SK-N-SH (cell line): ENCODE measurements around the gene GUF1. TPM values are rescaled to one million over a fixed set of nuclear protein-coding genes. Genes with fewer than 3 reads are reported as not detected.

Experiments used
- CTCF ChIA-PET: fragments of 300-600, 350-600 bp; formaldehyde crosslinking; extraction: SDS; loops from one replicate; lab custom pipeline; 2021; lab: Yijun Ruan, JAX
- POLR2A ChIA-PET: fragments of 350-600 bp; sonication (Branson Sonifier 250); formaldehyde crosslinking; extraction: SDS; loops from one replicate; lab custom pipeline; 2020; ENCODE audit warnings: antibody characterized with exemption, inconsistent platforms; lab: Yijun Ruan, JAX
- DNase-seq: peaks from one replicate; pipeline ENCODE4 v3.0.0; 2012
- H2AFZ ChIP-seq: fragments of 200-600 bp; sonication (generic); 2 replicates; pipeline ENCODE4 v1.8.1; 2016; ENCODE audit warnings: antibody characterized with exemption, mild to moderate bottlenecking, low read depth
- H3F3A ChIP-seq: fragments of 200-600 bp; sonication (generic); replicated peaks from 2 replicates; pipeline ENCODE3; 2016; ENCODE audit warnings: antibody characterized with exemption, mild to moderate bottlenecking; ENCODE audit not compliant: insufficient read depth
- H3K27ac ChIP-seq, 2 experiments: fragments of 200-500 bp in 1 of 2; fragments of 200-600 bp in 1 of 2; sonication (Bioruptor generic) in 1 of 2; sonication (generic), shearing (Covaris generic) in 1 of 2; 2 replicates each; pipeline versions ENCODE4 v1.5.1 to v1.6.1; 2014 to 2016; ENCODE audit warnings: low read depth in 2 of 2, inconsistent platforms in 1 of 2, low read length in 1 of 2, mild to moderate bottlenecking in 1 of 2, mixed read lengths in 1 of 2
- H3K27me3 ChIP-seq: fragments of 200-600 bp; sonication (generic), shearing (Covaris generic); 2 replicates; pipeline ENCODE4 v1.6.1; 2016; ENCODE audit warnings: mixed run types; ENCODE audit not compliant: insufficient read depth
- H3K36me3 ChIP-seq, 2 experiments: fragments of 200-500 bp in 1 of 2; fragments of 200-600 bp in 1 of 2; sonication (Bioruptor generic) in 1 of 2; sonication (generic) in 1 of 2; replicated peaks in 1 of 2; 2 replicates each; pipeline versions ENCODE3 to v1.5.1; 2014 to 2016; ENCODE audit warnings: low read length in 1 of 2, mild to moderate bottlenecking in 1 of 2; ENCODE audit not compliant: insufficient read depth in 2 of 2, control insufficient read depth in 1 of 2
- H3K4me1 ChIP-seq, 2 experiments: fragments of 200-500 bp in 1 of 2; fragments of 200-600 bp in 1 of 2; sonication (Bioruptor generic) in 1 of 2; sonication (generic), shearing (Covaris generic) in 1 of 2; 2 replicates each; pipeline versions ENCODE4 v1.5.1 to v1.6.1; 2014 to 2016; ENCODE audit warnings: low read depth in 1 of 2, low read length in 1 of 2, mixed run types in 1 of 2; ENCODE audit not compliant: insufficient read depth in 2 of 2, control insufficient read depth in 1 of 2
- H3K4me2 ChIP-seq: fragments of 200-600 bp; sonication (generic), shearing (Covaris generic); 2 replicates; pipeline ENCODE4 v1.6.1; 2017; ENCODE audit warnings: mixed run types
- H3K4me3 ChIP-seq, 2 experiments: fragments of 200-500 bp in 1 of 2; fragments of 200-600 bp in 1 of 2; sonication (Bioruptor generic) in 1 of 2; sonication (generic), shearing (Covaris generic) in 1 of 2; 2 replicates each; pipeline versions ENCODE4 v1.5.1 to v1.8.1; 2014 to 2016; ENCODE audit warnings: low read depth in 2 of 2, inconsistent platforms in 1 of 2, low read length in 1 of 2, mild to moderate bottlenecking in 1 of 2, mixed read lengths in 1 of 2, moderate library complexity in 1 of 2
- H3K79me2 ChIP-seq: fragments of 200-600 bp; sonication (generic); 2 replicates; pipeline ENCODE4 v1.8.1; 2017; ENCODE audit warnings: mild to moderate bottlenecking; ENCODE audit not compliant: insufficient read depth
- H3K9ac ChIP-seq: fragments of 200-600 bp; sonication (generic); 2 replicates; pipeline ENCODE4 v1.6.1; 2017; ENCODE audit warnings: mixed run types
- H3K9me2 ChIP-seq: fragments of 200-600 bp; sonication (generic); 2 replicates; pipeline ENCODE4 v1.6.1; 2017; ENCODE audit warnings: mixed run types
- H3K9me3 ChIP-seq: fragments of 200-600 bp; sonication (generic); 2 replicates; pipeline ENCODE4 v1.6.1; 2017; ENCODE audit warnings: mixed run types, mild to moderate bottlenecking, moderate library complexity
- H4K20me1 ChIP-seq: fragments of 200-600 bp; sonication (generic); 2 replicates; pipeline ENCODE4 v1.6.1; 2017; ENCODE audit warnings: mild to moderate bottlenecking, mixed run types; ENCODE audit not compliant: insufficient read depth
- CHD2 ChIP-seq: fragments of 150-350 bp; IDR thresholded peaks from 2 replicates; pipeline ENCODE4 v1.6.1; 2018; ENCODE audit warnings: low read length; ENCODE audit not compliant: partially characterized antibody
- ELF1 ChIP-seq: IDR thresholded peaks from 2 replicates; pipeline ENCODE4 v1.4.0; 2012
- EZH2phosphoT487 ChIP-seq: fragments of 200-600 bp; sonication (generic); IDR thresholded peaks from 2 replicates; pipeline ENCODE4 v1.6.1; 2017; ENCODE audit warnings: low read depth, mixed run types, mild to moderate bottlenecking, antibody characterized with exemption, moderate library complexity, borderline replicate concordance
- FOSL2 ChIP-seq: IDR thresholded peaks from 2 replicates; pipeline ENCODE4 v1.4.0; 2012; ENCODE audit warnings: low read depth, mild to moderate bottlenecking, moderate library complexity, borderline replicate concordance
- FOXJ3 ChIP-seq: sonication (generic); formaldehyde crosslinking; IDR thresholded peaks from 2 replicates; pipeline ENCODE4 v1.5.1; 2020; ENCODE audit warnings: mild to moderate bottlenecking, missing genetic modification reagents
- GABPA ChIP-seq: IDR thresholded peaks from 2 replicates; pipeline ENCODE4 v1.4.0; 2012; ENCODE audit warnings: low read depth, mild to moderate bottlenecking
- JUND ChIP-seq: IDR thresholded peaks from 2 replicates; pipeline ENCODE4 v1.4.0; 2012
- MEF2A ChIP-seq: IDR thresholded peaks from 2 replicates; pipeline ENCODE4 v1.4.0; 2012; ENCODE audit warnings: low read depth, borderline replicate concordance
- MXI1 ChIP-seq: IDR thresholded peaks from 2 replicates; pipeline ENCODE4 v1.6.1; 2012; ENCODE audit warnings: mild to moderate bottlenecking, low read depth, low read length, improper control_type of control experiment
- RCOR1 ChIP-seq: fragments of 150-350 bp; IDR thresholded peaks from 2 replicates; pipeline ENCODE4 v1.6.1; 2017; ENCODE audit warnings: antibody characterized with exemption, low read length
- RFX5 ChIP-seq: IDR thresholded peaks from 2 replicates; pipeline ENCODE4 v1.6.1; 2012; ENCODE audit warnings: mild to moderate bottlenecking, improper control_type of control experiment, low read length
- RXRA ChIP-seq: IDR thresholded peaks from 2 replicates; pipeline ENCODE4 v1.4.0; 2012; ENCODE audit warnings: low read depth, mild to moderate bottlenecking, borderline replicate concordance
- SIN3A ChIP-seq: IDR thresholded peaks from 2 replicates; pipeline ENCODE4 v1.6.1; 2012; ENCODE audit warnings: low read depth, mild to moderate bottlenecking, low read length, moderate library complexity, borderline replicate concordance
- SMC3 ChIP-seq: IDR thresholded peaks from 2 replicates; pipeline ENCODE4 v1.6.1; 2012; ENCODE audit warnings: low read depth, low read length, improper control_type of control experiment
- TCF12 ChIP-seq: IDR thresholded peaks from 2 replicates; pipeline ENCODE4 v1.4.0; 2012
- YY1 ChIP-seq: IDR thresholded peaks from 2 replicates; pipeline ENCODE4 v1.4.0; 2012; ENCODE audit warnings: low read depth, mild to moderate bottlenecking
- ZBTB33 ChIP-seq: IDR thresholded peaks from 2 replicates; pipeline ENCODE4 v1.4.0; 2012; ENCODE audit warnings: low read depth, borderline replicate concordance
- WGBS: methylation state at CpG from one replicate; pipeline ENCODE4 v1.1.6; 2017; ENCODE audit warnings: low lambda C conversion rate; 5-methylcytosine and 5-hydroxymethylcytosine counted together
- polyA plus RNA-seq, 3 experiments: library from polyadenylated mRNA; depleted of rRNA; stranded (reverse); fragments of >200 nt; gene quantifications; 2 replicates each; pipeline ENCODE4 v1.2.3, GENCODE V29; 2012
- TF ChIP-seq, protein P1 (sequence below): fragments of 150-350 bp; IDR thresholded peaks from 2 replicates; pipeline ENCODE4 v1.6.1; 2017; ENCODE audit warnings: antibody characterized with exemption, low read length, low read depth, borderline replicate concordance

Gene GUF1
- polyA plus RNA-seq, 1 of the 3 experiments (the other 2 are of a cell fraction), result 6.3 TPM

GRCh38 chr4:44632733-44633132, 45.5 kb upstream of the GUF1 start:
- DNase-seq, result no peak
- no peak overlapping the region for H3K9ac ChIP-seq
- CTCF ChIA-PET, result interaction anchor here (0.6 to 0.8 kb wide), 2 partner anchors 15 to 1501 kb away, joined by 3 read pairs; no protein-coding TSS in a partner anchor

DNA sequence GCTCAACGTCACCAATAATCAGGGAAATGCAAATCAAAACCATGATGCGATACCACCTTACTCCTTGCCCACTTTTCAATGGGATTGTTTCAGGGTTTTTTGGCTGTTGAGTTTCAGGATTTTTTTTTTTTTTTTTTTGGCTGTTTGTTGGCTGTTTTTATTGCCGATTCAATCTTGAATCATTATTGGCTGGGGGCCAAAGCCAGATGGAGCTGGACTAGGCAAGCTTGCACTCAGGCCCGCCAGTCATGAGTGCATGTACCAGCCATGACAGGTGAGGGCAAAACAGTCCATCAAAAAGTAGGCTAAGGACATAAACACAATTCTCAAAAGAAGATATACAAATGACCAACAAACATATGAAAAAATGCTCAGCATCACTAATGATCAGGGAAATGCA, 40.1 kb upstream of the GUF1 start:
- H3K9me2 ChIP-seq, result no peaks in the 10 kb centered on the region
- H2AFZ ChIP-seq, result no peak overlapping the region
- H3K4me1 ChIP-seq, result no peaks in the 10 kb centered on the region
- no peaks in the 10 kb centered on the region for H3K9me3 ChIP-seq
- CTCF ChIA-PET, result no interaction called here
- TF ChIP-seq MEF2A (no peak), GABPA (no peak), RXRA (no peak), RFX5 (no peak), SIN3A (no peak), SMC3 (no peak), CHD2 (no peak)
- TF ChIP-seq, protein P1, sequence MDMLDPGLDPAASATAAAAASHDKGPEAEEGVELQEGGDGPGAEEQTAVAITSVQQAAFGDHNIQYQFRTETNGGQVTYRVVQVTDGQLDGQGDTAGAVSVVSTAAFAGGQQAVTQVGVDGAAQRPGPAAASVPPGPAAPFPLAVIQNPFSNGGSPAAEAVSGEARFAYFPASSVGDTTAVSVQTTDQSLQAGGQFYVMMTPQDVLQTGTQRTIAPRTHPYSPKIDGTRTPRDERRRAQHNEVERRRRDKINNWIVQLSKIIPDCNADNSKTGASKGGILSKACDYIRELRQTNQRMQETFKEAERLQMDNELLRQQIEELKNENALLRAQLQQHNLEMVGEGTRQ, result no peak
- 26% methylated on average over 4 of the region's 4 CpGs for WGBS
- H3K4me3 ChIP-seq, result no peak overlapping the region
- H3K79me2 ChIP-seq, result no peaks in the 10 kb centered on the region
- no peak overlapping the region for H3K27ac ChIP-seq
- no peaks in the 10 kb centered on the region for H3K36me3 ChIP-seq
- no peak overlapping the region for H3K9ac ChIP-seq
- no peaks in the 10 kb centered on the region for H3F3A ChIP-seq
- H3K4me2 ChIP-seq, result no peak overlapping the region
- no peak for DNase-seq
- H4K20me1 ChIP-seq, result no peaks in the 10 kb centered on the region
- POLR2A ChIA-PET, result no interaction called here
- H3K27me3 ChIP-seq, result no peaks in the 10 kb centered on the region; the same call in 1 of the 2 replicates

More at GRCh38 chr4:44632733-44633132, 45.5 kb upstream of the GUF1 start:
- POLR2A ChIA-PET, result no interaction called here
- Histone ChIP-seq H3K4me1 (no peaks in the 10 kb centered on the region), H3K27ac (no peak overlapping the region), H3K9me2 (no peaks in the 10 kb centered on the region), H3K4me2 (no peak overlapping the region), H3K4me3 (no peak overlapping the region), H3F3A (no peaks in the 10 kb centered on the region), H4K20me1 (no peaks in the 10 kb centered on the region), H3K36me3 (no peaks in the 10 kb centered on the region), H3K79me2 (no peaks in the 10 kb centered on the region), H3K9me3 (no peaks in the 10 kb centered on the region), H3K27me3 (peaks cover 5% of the 10 kb centered on the region; the same call in 1 of the 2 replicates), H2AFZ (no peak overlapping the region)
- TF ChIP-seq JUND (no peak), MXI1 (no peak), CHD2 (no peak), RCOR1 (no peak), FOXJ3 (no peak), SIN3A (no peak), FOSL2 (no peak), ELF1 (no peak), TCF12 (no peak), EZH2phosphoT487 (no peak), GABPA (no peak), RFX5 (no peak), YY1 (no peak), ZBTB33 (no peak), RXRA (no peak)
- TF ChIP-seq, protein P1, result no peak
- WGBS, result 8% methylated on average over 7 of the region's 8 CpGs
